A673 (cell line): ENCODE results near the gene MYO1D.

ENCODE experiments used
- EZH2 ChIP-seq: fragments of 200-600 bp; sonication (generic); IDR thresholded peaks from 2 replicates; pipeline ENCODE4 v1.6.1; 2017; ENCODE audit warnings: borderline replicate concordance, low read depth, mild to moderate bottlenecking, mixed read lengths, antibody characterized with exemption, low read length; ENCODE audit not compliant: poor library complexity, severe bottlenecking
- TF ChIP-seq, protein P1 (sequence below): fragments of 300-800, 200-600 bp; sonication (generic); conservative IDR thresholded peaks from 2 replicates; pipeline ENCODE4 v1.5.1; 2017; ENCODE audit warnings: low read depth, mild to moderate bottlenecking, antibody characterized with exemption, low read length, moderate library complexity, mixed read lengths

DNA sequence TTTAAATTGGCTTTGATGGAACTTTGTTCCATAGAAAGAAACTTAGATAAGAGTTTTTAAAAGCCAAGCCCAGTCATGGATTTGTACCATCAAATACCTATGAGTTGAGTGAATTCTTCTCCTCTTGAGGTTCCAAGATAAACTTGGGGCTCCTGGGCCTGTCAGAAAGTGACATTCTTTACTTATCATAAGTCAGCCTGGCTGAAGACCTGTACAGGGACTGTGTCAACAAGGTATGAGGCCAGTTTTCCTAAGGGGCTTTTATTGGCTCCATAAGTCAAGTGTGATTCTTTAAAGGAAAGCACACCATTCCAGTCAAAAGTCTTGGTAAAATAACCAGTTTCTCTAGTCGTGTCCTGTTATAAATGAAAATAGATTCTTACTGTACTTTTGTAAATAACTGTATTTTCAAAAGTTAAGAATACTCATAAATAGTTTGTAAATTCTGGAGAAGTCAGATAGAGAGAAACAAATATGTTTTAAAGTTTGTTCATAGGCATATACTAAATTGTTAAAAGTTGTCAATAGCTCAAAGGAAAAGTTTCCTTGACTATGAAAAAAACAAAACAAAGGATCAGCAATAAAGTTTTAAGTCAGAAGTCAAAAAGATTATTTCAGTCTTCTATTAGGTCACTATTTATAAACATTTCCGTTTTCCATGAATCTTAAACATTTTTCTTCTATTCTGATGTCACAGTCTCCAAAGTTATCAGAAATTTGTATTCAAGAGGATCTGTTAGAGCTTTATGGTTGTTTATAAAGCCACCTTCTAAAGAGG is 22.5 kb upstream of the MYO1D start:
- TF ChIP-seq, protein P1, sequence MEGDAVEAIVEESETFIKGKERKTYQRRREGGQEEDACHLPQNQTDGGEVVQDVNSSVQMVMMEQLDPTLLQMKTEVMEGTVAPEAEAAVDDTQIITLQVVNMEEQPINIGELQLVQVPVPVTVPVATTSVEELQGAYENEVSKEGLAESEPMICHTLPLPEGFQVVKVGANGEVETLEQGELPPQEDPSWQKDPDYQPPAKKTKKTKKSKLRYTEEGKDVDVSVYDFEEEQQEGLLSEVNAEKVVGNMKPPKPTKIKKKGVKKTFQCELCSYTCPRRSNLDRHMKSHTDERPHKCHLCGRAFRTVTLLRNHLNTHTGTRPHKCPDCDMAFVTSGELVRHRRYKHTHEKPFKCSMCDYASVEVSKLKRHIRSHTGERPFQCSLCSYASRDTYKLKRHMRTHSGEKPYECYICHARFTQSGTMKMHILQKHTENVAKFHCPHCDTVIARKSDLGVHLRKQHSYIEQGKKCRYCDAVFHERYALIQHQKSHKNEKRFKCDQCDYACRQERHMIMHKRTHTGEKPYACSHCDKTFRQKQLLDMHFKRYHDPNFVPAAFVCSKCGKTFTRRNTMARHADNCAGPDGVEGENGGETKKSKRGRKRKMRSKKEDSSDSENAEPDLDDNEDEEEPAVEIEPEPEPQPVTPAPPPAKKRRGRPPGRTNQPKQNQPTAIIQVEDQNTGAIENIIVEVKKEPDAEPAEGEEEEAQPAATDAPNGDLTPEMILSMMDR, result no peak
- TF ChIP-seq EZH2, result no peak
